Measurements from ENCODE around the gene ABCA7. TPM values are rescaled to one million over a fixed set of nuclear protein-coding genes. Genes with fewer than 3 reads are reported as not detected.

Gene ABCA7
- total RNA-seq, 1 experiment from 2014 or later = 2.3 TPM

DNA sequence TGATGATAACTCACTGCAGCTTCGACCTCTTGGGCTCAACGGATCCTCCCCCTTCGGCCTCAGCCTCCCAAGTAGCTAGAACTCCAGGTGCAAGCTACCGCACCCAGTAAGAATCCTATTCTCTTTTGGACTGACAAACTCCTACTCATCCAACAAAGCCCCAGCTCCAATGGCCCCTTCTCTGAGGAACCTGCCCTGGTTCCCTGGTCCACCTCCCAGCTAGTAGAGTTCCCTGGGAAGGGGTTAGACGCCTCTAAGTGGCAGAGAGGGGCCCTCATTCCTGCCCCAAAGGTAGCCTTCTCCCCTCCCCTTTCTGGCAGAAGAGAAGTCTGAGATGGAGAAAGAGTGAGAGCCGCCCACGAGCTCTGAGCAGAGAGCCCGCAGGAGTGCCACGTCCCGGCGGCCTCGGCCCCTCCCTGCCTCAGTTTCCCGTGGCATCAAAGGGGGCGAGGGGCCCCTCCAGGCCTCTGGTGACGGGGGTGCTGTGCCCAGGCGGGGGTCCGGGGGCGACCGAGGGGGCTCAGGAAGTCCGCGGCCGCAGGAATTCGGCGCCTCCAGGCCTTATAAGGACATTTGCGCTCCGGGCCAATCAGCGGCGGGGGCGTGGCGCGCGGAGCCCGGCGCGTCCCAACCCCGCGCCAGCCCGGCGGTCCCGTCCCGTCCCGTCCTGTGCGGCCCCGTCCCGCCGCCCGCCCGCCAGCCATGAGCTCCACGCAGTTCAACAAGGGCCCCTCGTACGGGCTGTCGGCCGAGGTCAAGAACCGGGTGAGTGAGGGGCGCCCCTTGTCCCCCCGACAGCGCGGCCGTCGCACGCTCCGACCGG lies 13.7 kb upstream of the ABCA7 start, which contains the start of gene CNN2:
Gene CNN2, plus strand, starts transcription at position 649 of the 823 bp plus-strand sequence. Its CDS starts 54 bp downstream, at position 703.
- DNase-seq (ENCODE audit: low read depth, low spot score) = peak; percentile 43
- in situ Hi-C loops (cut with HindIII; ENCODE audit: low pct_unique_long_range_greater_than_20kb, low sequenced_read_pairs) = no loop called here

DNA sequence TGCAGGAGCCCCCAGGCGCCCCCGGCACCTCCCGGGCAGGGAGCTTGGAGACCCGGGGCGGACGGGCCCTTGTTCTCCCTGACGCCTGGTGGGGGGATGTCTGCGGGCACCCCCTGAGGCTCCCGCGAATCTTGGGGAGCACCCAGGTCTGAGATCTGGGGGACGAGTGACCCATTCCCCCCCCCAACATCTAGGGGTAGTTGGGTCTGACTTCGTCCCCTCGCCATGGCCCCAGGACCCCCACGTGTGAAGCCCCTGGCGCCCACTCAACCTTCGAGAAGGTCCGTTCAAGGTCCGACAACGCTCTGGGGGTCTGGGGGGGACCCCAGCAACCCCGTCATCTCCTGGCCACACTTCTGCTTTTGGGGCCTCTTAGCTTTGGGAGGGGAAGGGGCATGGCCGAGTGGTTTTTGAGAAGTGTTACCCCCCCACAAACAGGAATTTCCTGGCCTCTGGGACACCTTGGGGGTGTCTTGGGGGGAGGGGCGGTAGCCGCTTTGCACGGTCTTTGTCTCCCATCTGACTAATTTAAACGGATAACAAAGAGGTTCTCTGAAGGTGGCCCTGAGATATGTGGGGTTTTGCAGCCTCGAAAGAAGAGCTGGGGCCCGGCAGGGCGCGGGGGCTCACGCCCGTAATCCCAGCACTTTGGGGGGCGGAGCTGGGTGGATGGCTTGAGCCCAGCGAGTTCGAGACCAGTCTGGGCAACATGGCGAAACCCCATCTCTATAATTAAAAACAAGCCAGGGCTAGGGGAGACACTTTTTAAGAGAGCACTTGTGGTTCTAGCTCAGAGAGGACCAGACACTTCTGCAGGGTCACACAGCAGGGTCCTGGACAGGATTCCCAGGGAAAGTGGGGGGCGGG lies 12.9 kb upstream of the ABCA7 start:
- in situ Hi-C loops (cut with HindIII; ENCODE audit: low pct_unique_long_range_greater_than_20kb, low sequenced_read_pairs) = no loop called here
- DNase-seq (ENCODE audit: low read depth, low spot score) = no peak

GRCh38 chr19:1027650-1028061 lies 12.3 kb upstream of the ABCA7 start:
- in situ Hi-C loops (cut with HindIII; ENCODE audit: low pct_unique_long_range_greater_than_20kb, low sequenced_read_pairs) = no loop called here

DNA sequence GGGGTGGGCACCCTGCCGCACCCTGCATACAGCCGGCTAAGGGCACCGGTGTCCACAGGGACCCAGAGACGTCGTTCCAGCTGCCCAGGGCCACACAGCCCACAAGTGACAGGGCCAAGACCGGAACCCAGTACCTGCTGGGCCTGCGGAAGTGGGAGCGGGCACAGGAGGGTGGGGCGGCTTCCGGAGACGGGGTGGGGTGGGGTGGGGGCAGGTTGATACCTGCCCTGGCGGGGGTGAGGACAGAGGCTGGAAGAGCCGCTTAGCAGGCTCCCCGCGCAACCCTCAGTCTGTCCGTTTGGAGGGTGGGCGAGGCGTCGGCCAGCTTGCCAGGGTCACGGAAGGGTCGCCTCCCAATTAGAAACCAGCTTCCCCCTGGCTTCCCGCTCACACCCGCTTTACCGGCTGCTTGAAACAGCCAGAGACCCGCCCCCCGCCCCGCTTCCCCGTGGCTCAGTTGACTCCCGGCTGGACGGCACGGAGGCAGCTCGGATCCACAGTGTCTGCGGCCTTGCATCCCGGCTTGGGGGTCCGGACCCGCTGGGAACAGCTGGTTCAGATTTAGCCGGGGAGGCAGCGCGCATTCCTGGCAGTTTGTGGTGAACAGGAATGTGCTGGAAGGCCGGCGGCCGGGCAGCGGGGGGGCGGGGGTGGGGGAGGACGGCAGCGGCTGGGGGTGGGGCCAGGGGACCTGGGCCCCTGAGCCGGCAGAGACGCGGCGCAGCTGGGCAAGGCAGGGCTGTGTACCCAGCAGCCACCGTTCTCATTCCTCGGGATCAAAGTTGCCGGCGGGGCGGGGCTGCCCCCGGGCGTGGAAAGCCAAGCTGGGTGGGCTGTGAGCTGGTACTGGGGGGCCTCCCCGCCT lies 11.6 kb upstream of the ABCA7 start:
- DNase-seq (ENCODE audit: low read depth, low spot score) = no peak
- in situ Hi-C loops (cut with HindIII; ENCODE audit: low pct_unique_long_range_greater_than_20kb, low sequenced_read_pairs) = no loop called here

More at GRCh38 chr19:1027650-1028061, 12.3 kb upstream of the ABCA7 start:
- DNase-seq (ENCODE audit: low read depth, low spot score) = no peak

DNA sequence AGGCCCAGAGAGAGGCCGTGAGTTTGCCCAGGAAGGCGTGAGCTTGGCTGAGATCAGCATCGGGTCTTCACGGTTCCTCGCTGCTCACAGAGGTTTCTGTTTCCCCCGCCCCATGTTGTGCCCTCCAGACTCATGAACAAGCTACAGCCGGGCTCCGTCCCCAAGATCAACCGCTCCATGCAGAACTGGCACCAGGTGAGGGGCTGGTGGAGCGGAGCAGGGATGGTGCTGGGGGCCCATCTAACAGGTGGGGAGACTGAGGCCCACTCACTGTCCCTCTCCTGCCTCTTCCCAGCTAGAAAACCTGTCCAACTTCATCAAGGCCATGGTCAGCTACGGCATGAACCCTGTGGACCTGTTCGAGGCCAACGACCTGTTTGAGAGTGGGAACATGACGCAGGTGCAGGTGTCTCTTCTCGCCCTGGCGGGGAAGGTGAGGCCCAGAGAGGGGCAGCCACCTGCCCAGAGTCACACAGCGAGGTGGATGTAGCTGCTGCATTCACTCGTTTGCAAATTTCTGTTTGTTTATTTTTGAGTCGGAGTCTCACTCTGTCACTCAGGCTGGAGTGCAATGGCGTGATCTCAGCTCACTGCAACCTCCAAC lies 7.5 kb upstream of the ABCA7 start:
- DNase-seq (ENCODE audit: low read depth, low spot score) = no peak
- in situ Hi-C loops (cut with HindIII; ENCODE audit: low pct_unique_long_range_greater_than_20kb, low sequenced_read_pairs) = no loop called here

DNA sequence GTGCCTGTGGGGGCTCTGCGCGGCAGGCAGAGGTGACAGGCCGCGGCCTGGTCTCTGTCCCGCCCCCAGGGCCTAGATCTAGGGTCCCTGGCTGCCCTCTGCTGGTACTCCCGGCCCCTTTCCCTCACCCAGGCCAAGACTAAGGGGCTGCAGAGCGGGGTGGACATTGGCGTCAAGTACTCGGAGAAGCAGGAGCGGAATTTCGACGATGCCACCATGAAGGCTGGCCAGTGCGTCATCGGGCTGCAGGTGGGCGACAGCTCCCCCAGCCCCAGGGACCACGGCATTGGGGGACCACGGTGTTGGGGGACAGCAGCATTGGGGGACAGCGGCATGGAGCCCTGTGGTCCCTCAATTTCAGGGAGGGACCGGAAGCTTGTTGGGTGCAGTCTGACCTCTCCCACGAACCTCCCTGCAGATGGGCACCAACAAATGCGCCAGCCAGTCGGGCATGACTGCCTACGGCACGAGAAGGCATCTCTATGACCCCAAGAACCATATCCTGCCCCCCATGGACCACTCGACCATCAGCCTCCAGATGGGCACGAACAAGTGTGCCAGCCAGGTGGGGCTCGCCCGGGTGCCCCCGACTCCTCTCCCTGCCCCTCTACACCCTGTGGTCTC lies 3.8 kb upstream of the ABCA7 start:
- in situ Hi-C loops (cut with HindIII; ENCODE audit: low pct_unique_long_range_greater_than_20kb, low sequenced_read_pairs) = no loop called here
- no peak for DNase-seq (ENCODE audit: low read depth, low spot score)

DNA sequence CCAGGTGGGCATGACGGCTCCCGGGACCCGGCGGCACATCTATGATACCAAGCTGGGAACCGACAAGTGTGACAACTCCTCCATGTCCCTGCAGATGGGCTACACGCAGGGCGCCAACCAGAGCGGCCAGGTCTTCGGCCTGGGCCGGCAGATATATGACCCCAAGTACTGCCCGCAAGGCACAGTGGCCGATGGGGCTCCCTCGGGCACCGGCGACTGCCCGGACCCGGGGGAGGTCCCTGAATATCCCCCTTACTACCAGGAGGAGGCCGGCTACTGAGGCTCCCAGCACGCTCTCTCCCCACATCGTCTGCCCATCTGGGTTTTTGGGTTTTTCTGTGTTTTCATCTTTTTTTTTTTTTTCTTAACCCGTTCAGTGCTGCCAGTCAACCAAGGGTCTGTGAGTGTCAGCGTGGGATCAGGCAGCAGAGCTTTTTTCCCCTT lies 2.3 kb upstream of the ABCA7 start:
- DNase-seq (ENCODE audit: low read depth, low spot score) = no peak
- in situ Hi-C loops (cut with HindIII; ENCODE audit: low pct_unique_long_range_greater_than_20kb, low sequenced_read_pairs) = no loop called here

- in situ Hi-C loops (cut with HindIII; ENCODE audit: low pct_unique_long_range_greater_than_20kb, low sequenced_read_pairs) = no loop called here
- DNase-seq (ENCODE audit: low read depth, low spot score) = no peak
Observed at GRCh38 chr19:1038978-1039645, 795 bp upstream of the ABCA7 start.

DNA sequence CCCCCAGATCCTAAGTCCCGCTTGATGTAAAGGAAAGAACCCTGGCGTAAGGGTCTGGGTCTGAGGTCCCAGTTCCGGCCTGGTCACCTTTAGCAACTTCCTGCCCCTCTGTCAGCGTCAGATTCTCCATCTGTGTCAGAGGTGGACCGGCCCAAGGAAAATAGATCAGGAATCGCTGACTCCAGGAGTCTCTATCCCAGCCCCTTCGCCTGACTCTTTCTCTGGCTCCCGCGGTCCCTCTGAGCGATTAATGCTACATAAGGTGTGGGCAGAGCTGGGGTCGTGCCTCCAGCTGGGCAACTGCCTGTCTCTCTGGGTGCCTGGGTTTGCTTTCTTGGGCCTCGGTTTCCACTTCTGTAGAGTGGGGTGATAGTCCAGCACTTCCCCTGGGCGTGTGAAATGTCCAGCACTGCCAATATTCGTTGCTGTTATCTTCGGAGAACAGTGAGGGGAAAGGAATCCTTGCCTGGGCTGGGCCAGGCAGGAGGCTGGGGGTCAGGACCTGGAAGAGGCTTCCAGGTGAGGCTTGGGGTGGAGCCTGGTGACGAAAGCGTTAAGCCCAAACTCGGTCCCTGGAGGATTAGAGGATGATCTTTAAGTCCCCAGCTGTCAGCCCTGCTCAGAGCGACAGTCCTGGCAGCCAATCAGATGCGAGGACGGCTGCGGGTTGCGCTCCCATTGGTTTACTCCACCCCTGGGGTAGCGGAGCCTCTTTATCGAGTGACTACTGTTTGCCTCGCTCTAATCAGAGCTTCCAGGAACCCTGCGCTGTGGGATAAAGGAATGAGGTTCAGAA lies 767 bp downstream of the ABCA7 start:
- DNase-seq (ENCODE audit: low read depth, low spot score) = peak; percentile 83
- in situ Hi-C loops (cut with HindIII; ENCODE audit: low pct_unique_long_range_greater_than_20kb, low sequenced_read_pairs) = no loop called here

- no peak for DNase-seq (ENCODE audit: low read depth, low spot score)
- in situ Hi-C loops (cut with HindIII; ENCODE audit: low pct_unique_long_range_greater_than_20kb, low sequenced_read_pairs) = no loop called here
Observed at GRCh38 chr19:1041272-1041834, 1.4 kb downstream of the ABCA7 start.

DNA sequence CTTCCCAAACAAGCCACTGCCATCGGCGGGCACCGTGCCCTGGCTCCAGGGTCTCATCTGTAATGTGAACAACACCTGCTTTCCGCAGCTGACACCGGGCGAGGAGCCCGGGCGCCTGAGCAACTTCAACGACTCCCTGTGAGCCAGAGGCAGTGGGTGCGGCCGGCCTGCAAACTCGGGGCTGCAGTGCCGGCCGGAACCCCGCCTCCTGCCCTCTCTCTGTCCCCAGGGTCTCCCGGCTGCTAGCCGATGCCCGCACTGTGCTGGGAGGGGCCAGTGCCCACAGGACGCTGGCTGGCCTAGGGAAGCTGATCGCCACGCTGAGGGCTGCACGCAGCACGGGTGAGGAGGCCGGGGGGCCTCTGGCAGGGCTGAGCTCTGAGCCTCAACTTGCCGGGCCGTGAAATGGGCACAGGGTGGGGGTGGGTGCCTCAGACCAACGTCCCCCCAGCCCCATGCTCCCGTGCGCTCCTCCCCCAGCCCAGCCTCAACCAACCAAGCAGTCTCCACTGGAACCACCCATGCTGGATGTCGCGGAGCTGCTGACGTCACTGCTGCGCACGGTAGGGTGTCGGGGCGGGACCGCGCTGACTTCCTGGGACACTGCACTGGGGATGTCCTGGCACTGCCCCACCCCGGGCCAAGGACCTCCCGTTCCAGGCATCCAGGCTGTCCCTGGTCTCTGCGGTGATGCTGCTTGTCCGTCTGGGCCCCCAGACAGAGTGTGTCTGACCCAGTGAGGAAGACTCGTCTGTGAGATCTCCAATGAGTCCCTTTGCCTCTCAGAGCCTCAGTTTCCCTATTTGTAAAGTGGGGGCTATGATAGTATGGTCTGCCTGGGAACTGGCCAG lies 2.2 kb downstream of the ABCA7 start:
- no peak for DNase-seq (ENCODE audit: low read depth, low spot score)
- in situ Hi-C loops (cut with HindIII; ENCODE audit: low pct_unique_long_range_greater_than_20kb, low sequenced_read_pairs) = no loop called here

DNA sequence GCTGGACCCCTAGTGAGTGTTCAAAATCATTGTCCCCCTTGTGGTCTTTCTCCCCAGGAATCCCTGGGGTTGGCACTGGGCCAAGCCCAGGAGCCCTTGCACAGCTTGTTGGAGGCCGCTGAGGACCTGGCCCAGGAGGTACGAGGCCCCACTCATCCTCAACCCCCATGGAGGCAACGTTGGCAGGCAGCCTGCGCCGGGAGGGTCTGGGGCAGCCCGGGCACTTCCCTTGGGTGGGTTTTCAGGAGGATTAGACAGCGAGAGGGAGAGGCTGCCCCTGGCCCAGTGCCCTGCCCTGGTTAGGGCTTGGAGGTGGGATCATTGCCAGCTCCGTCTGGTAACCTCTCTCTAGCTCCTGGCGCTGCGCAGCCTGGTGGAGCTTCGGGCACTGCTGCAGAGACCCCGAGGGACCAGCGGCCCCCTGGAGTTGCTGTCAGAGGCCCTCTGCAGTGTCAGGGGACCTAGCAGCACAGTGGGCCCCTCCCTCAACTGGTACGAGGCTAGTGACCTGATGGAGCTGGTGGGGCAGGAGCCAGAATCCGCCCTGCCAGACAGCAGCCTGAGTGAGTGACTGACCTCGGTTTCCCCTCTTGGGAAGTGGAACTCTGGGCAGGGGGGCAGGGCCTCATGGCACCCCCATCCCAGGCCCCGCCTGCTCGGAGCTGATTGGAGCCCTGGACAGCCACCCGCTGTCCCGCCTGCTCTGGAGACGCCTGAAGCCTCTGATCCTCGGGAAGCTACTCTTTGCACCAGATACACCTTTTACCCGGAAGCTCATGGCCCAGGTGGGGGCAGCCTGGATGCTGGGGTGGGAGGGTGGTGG lies 3.0 kb downstream of the ABCA7 start:
- no peak for DNase-seq (ENCODE audit: low read depth, low spot score)
- in situ Hi-C loops (cut with HindIII; ENCODE audit: low pct_unique_long_range_greater_than_20kb, low sequenced_read_pairs) = no loop called here

DNA sequence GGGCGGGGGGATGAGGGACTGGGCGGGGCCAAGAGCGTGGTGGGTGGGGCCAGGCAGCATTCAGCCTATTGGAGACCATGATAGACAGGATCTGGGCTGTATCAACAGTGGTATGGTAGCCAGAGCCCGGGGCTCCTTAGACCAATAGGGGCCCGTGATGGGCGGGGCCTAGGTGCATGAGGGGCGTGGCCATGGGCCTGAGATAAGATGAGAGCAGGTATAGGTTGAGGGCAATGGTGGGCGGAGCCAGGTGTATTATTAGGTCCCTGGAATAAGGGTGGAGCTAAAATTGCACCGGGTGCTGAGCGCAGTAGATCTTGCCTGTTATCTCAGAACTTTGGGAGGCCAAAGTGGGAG lies 5.3 kb downstream of the ABCA7 start:
- DNase-seq (ENCODE audit: low read depth, low spot score) = peak; percentile 46
- in situ Hi-C loops (cut with HindIII; ENCODE audit: low pct_unique_long_range_greater_than_20kb, low sequenced_read_pairs) = no loop called here

DNA sequence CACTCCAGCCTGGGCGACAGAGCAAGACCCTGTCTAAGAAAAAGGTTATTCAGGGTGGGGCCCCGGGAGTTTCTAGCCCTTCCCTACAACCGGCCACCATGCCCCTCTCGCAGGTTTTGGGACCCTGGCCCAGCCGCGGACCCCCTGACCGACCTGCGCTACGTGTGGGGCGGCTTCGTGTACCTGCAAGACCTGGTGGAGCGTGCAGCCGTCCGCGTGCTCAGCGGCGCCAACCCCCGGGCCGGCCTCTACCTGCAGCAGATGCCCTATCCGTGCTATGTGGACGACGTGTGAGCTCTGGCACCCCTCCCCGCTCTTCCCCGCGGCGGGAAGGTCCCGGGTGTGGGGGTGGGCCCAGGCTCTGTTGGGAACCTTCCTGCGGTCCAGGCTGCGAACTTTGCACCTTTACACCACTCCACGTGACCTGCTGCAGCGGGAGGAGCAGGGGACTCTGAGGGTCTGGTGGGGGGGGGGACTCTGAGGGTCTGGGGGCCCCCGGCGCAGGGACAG lies 6.3 kb downstream of the ABCA7 start:
- in situ Hi-C loops (cut with HindIII; ENCODE audit: low pct_unique_long_range_greater_than_20kb, low sequenced_read_pairs) = no loop called here
- no peak for DNase-seq (ENCODE audit: low read depth, low spot score)

Data from SK-MEL-5 (cell line).